IMR-90 (cell line): Measurements from ENCODE around the gene METTL25.

ENCODE experiments used
- BHLHE40 ChIP-seq: fragments of 150-350 bp; IDR thresholded peaks from 2 replicates; pipeline ENCODE4 v1.6.1; 2016; ENCODE audit warnings: mild to moderate bottlenecking, low read depth, low read length
- CEBPB ChIP-seq: IDR thresholded peaks from 2 replicates; pipeline ENCODE4 v1.6.1; 2012; ENCODE audit warnings: low read depth, low read length, improper control_type of control experiment
- POLR2A ChIP-seq: IDR thresholded peaks from 2 replicates; pipeline ENCODE4 v1.6.1; 2012; ENCODE audit warnings: mild to moderate bottlenecking, low read depth, low read length
- RAD21 ChIP-seq: IDR thresholded peaks from 2 replicates; pipeline ENCODE4 v1.6.1; 2012; ENCODE audit warnings: low read length, improper control_type of control experiment
- TF ChIP-seq, protein P1 (sequence below): conservative IDR thresholded peaks from 2 replicates; pipeline ENCODE4 v1.5.1; 2012; ENCODE audit warnings: mild to moderate bottlenecking, low read depth, low read length, improper control_type of control experiment

DNA sequence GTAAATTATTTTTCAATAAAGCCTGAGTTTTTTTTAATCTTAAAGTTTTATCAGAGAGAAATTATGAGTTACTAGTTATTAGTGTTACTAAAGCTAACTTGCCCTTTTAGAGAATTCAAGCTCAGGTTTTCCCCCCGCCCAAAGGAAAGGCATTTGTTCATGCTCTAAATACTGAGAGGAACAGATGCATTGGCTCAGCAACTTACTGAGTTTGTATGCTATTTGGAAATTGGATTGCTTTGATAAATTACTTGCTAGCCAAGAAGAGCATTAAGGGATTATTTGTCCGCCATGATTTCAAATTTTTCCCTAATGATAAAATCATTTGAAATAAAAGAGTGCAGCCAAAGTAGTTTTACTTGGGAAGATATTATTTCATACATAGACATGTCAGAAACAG, 149.4 kb downstream of the METTL25 start:
- no peak for TF ChIP-seq RAD21
- TF ChIP-seq, protein P1, sequence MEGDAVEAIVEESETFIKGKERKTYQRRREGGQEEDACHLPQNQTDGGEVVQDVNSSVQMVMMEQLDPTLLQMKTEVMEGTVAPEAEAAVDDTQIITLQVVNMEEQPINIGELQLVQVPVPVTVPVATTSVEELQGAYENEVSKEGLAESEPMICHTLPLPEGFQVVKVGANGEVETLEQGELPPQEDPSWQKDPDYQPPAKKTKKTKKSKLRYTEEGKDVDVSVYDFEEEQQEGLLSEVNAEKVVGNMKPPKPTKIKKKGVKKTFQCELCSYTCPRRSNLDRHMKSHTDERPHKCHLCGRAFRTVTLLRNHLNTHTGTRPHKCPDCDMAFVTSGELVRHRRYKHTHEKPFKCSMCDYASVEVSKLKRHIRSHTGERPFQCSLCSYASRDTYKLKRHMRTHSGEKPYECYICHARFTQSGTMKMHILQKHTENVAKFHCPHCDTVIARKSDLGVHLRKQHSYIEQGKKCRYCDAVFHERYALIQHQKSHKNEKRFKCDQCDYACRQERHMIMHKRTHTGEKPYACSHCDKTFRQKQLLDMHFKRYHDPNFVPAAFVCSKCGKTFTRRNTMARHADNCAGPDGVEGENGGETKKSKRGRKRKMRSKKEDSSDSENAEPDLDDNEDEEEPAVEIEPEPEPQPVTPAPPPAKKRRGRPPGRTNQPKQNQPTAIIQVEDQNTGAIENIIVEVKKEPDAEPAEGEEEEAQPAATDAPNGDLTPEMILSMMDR = no peak
- no peak for TF ChIP-seq POLR2A
- no peak for TF ChIP-seq BHLHE40
- TF ChIP-seq CEBPB = no peak
